COR-L47 (cell line): ENCODE data around the gene GNG14.
"Not testable (repeated sequence)": the region's sequence is repeated elsewhere in the genome, so short reads cannot be mapped to it uniquely, and the experiment has no call there.

ENCODE experiments used
- DNase-seq: peaks from one replicate; lab custom pipeline; 2025; lab: John Stamatoyannopoulos, UW

The GNG14 gene

DNA sequence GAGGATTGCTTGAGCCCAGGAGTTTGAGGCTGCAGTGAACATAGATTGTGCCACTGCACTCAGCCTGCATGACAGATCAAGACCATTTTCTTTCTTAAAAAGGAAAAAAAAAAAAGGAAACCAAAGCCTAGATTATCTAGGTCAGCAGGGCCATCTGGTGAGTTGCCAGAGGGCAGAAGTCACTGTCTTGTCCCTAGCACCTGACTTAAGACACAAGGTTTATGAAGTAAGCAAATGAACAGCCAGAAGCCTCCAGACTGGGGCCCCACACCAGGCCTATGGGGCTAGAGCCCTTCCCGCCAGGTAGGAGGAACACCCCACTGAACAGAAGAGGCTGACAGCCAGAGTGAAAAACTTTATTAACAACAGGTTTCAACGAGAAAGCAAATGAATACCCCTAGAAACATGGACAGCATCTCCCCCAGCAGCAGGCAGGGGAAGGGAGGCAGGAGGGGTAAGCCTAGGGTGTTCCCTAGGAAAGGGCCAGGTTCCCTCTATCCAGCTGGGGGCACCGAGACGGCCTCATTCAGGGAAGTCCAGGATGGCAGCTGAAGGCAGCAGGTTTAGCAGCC is 20.0 kb upstream of the GNG14 start:
- DNase-seq, result no peak

- no peak for DNase-seq
Observed at GRCh38 chr19:12668346-12668745, 19.5 kb upstream of the GNG14 start.

DNA sequence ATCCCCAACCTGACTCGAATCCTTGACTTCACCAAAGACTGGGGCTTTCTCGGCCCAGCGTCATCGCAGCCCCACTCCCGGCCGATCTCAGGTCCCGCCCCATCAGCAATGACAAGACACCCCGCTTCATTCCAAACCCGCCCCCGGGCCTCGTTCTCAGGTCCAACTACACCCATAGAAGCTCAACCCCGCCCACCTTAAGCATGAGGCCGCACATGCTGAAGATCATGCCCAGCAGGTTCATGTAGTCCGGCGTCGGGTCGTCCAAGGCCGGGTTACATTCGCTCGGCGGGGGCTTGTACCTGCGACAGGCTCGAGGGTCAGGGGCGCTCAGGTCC is 18.9 kb upstream of the GNG14 start:
- no peak for DNase-seq

DNA sequence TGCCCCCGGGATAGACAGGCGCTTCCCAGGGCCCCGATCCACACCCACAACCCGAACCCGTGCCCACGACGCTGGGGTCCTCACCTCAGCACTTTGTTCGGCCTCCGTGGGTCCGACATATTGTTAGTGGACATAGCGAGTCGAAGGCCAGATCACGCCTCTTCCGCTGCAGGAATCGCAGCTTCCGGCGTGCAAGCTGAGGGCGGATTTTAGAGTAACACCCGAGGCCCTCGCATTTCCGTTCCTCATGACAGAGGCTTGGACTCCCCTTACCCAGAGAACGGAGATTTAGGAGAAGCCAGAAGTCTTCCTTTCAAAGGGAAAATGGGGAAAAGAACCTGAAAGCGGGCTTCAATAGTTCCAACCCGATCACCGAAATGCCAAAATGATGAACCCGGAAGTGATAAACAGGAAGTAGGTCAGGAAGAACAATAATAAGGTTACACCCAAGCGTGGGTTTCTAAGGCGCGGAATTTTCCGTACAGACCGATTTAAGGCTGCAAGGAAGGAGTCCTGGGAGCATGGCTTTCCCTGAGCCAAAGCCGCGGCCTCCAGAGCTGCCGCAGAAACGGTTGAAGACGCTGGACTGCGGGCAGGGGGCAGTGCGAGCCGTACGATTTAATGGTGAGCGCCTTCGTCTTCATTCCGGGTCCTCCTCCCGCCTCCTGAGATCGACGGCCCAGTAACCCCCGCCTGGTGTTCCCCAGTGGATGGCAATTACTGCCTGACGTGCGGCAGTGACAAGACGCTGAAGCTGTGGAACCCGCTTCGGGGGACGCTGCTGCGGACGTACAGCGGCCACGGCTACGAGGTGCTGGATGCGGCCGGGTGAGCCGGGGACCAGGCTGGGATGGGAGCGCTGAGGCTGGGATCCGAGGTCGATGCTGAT is 18.3 kb upstream of the GNG14 start:
- DNase-seq, result peak; percentile 65

GRCh38 chr19:12670159-12670928 is 17.5 kb upstream of the GNG14 start:
- DNase-seq, result no peak

GRCh38 chr19:12672744-12673143 is 15.1 kb upstream of the GNG14 start:
- DNase-seq, result no peak

DNA sequence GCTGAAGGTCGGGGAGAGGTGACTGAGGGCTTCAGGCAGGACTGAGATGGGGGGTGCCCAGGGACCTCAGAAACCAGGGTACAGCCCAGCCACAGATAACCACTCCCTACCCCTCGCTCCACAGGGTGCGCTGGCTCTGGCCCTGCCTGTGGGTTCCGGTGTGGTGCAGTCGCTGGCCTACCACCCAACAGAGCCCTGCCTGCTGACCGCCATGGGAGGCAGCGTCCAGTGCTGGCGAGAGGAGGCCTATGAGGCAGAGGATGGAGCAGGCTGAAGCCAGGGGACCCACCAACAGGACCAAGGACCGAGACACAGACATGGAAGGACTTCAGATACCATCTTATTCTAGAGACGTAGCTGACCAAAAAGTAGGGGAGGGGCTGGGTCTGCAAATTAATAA is 12.4 kb upstream of the GNG14 start:
- DNase-seq, result no peak

DNA sequence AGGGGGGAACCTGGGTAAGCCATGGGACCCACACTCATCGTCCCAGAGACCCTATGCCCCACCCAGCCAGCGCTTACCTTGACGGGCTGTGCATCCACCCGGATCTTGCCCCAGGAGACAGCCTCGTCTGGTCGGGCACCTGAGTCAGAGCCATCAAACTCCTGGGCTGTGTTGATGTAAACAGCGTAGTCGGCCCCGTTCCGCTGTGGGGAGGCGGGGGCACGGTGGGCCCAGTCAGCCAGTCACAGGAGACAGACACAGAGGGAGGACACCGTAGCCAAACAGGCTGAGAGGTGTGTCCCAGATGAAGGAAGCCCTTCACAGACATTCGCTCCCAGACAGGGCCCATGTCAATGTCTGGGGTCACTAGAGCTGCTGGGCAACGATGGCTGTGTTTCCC is 11.9 kb upstream of the GNG14 start:
- DNase-seq, result no peak

DNA sequence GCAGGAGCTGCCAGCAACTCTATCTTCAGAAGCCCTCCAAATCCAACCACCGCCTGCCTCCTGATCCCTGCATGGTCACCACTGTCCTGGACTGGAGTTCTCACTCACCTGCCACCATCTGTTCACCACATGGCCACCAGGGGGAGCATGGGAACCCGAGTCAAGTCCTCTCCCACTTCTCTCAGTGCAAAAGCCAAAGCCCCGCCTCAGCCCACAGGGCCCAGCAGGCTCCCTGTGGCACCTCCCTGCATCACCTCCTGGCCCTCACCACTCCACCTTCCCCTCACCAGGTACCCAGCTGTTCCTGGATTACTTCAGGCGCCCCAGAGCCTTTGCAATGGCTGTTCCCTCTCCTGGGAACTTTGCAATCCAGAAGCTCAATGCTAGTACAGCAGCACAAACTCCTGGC is 11.4 kb upstream of the GNG14 start:
- peak; percentile 67 for DNase-seq

- no peak for DNase-seq
Observed at GRCh38 chr19:12676928-12677327, 10.9 kb upstream of the GNG14 start.

DNA sequence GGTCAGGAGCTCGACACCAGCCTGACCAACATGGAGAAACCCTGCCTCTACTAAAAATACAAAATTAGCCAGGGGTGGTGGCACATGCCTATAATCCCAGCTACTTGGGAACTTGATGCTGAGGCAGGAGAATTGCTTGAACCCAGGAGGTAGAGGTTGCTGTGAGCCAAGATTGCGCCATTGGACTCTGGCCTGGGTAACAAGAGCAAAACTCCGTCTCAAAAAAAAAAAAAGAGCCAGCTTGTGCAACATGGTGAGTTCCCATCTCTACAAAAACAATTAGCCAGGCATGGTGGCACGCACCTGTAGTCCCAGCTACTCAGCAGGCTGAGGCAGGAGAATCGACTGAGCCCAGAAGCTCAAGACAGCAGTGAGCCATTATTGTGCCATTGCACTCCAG is 9.8 kb upstream of the GNG14 start:
- DNase-seq, result not testable (repeated sequence)

- DNase-seq, result no peak
Observed at GRCh38 chr19:12680034-12680433, 7.8 kb upstream of the GNG14 start.

- peak; percentile 100 for DNase-seq
Observed at GRCh38 chr19:12681074-12681987, 6.5 kb upstream of the GNG14 start, which contains the start of gene DHPS. Gene DHPS (minus strand): TSS chr19:12681880. CDS start chr19:12681766, 114 bp downstream.

- DNase-seq, result no peak
Observed at GRCh38 chr19:12685831-12686230, 2.0 kb upstream of the GNG14 start.

DNA sequence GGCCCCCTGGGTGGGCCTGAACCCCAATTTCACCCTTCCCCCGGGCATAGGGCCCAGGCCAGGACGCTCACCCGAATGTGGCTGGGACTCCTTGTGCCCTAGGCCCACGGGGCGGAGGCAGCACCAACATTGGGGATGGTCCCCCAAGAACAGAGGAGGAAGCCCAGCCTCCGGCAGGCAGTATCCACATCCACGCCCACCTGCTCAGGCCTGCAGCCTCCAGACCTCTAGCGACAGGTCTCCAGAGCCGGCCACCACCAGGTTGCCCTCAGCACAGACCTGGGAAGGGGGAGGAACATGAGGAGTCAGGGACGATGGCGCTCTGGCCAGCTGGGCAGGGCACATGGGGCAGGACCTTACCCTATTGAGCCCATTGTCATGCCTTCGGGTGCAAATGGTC is 1.2 kb downstream of the GNG14 start:
- DNase-seq, result no peak

DNA sequence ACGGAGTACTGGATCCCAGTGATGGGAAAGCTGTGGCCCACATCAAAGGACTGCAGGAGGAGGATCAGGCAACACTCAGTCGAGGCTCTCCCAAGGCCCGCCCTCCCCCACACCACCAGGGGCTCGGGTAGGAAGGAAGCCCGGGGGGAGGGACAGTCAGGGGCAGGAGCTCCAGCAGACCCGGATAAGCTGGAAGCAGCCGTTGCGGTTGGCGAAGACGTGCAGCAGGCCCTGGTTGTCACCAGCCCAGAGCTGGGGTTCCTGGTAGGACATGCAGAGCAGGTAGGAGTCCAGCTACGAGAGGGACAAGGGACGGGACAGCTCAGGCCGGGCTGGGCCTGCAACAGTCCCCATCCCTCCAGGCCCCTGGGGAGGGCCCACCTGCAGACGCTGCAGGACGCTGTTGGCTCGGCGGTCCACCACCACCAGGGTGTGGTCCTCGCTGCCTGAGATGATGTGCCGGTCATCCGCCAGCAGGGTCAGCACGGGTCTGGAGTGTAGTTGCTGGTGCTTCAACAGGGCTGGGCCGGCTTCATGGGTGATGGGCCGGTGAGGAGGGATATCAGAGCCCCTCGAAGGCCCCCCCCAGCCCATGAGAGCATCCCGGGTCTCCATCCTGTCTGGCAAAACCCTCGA is 1.9 kb downstream of the GNG14 start:
- no peak for DNase-seq

DNA sequence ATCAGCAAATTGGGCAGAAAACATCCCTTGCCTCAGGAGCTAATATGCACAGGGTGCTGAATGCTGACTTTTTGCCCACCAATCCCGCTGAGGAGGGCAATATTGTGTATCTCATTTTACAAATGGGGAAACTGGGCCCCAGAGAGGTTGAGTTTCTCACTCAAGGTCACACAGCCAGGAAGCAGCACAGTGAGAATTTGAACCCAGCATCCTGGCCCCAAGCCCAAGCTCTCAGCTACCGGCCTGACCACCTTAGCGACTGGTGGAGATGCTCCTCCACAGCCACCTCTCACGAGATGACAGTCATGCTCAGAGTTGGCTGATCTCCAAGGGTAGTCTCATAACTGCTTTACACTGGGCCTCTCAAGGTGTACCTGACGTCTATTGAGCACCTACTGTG is 5.2 kb downstream of the GNG14 start:
- no peak for DNase-seq

DNA sequence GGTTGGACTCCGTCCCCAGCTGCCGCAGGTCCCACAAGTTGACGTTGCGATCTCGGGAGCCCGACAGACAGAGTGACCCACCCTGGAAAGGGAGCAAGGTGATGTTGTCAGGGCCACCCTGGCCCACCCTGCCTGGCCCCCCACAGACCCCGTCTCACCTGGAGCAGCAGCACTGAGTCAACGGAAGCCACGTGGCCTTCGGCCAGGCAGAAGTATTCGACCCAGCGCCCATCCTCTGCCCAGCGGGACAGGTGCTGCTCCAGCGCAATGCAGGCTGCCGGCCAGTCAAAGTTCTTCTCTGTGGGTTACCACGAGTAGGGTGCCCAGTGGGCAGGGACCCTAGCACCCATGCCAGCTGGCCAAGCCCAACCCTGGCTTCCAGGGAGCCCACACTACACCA is 6.8 kb downstream of the GNG14 start:
- no peak for DNase-seq

GRCh38 chr19:12695096-12695495 is 7.3 kb downstream of the GNG14 start:
- DNase-seq, result no peak

GRCh38 chr19:12695514-12695913 is 7.7 kb downstream of the GNG14 start:
- no peak for DNase-seq

DNA sequence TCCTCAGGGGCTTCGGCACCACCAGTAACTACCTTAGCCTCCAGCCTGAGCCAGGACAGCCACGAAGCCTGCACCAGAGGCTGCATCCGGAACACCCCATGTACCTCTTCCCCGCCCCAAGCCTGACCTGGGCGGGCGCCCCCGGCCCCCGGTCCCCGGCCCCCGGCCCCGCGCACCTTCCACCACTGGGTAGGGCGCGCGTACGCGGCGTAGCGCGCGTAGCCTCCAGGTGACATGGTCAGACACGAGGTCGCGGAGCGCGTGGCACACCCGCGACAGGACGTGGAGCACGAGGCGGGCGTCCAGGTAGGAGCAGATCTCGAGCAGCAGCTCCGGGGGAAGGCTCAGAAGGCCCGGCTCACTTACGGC is 8.2 kb downstream of the GNG14 start:
- DNase-seq, result no peak
